MCF 10A (cell line): ENCODE measurements around the gene RIPOR2. TPM values are rescaled to one million over a fixed set of nuclear protein-coding genes. Genes with fewer than 3 reads are reported as not detected.

Experiments used
- BruUV-seq: library from RNA; stranded (reverse); fragments of 400-500 nt; replicated peaks from 2 replicates; lab custom pipeline; 2021; lab: Mats Ljungman, UMichigan
- CTCF ChIA-PET: fragments of 300-600 bp; sonication (Branson Sonifier 250); formaldehyde crosslinking; extraction: SDS; loops from one replicate; lab custom pipeline; 2021; ENCODE audit warnings: antibody characterized with exemption, inconsistent platforms; lab: Yijun Ruan, JAX
- POLR2A ChIA-PET: fragments of 300-600, 350-650 bp; sonication (Branson Sonifier 250); formaldehyde crosslinking; extraction: SDS; loops from one replicate; lab custom pipeline; 2020; ENCODE audit warnings: antibody characterized with exemption, inconsistent platforms; lab: Yijun Ruan, JAX
- DNase-seq: peaks from one replicate; pipeline ENCODE4 v3.0.0-alpha.2; 2018; ENCODE audit not compliant: unreplicated experiment
- H3K27ac Mint-ChIP-seq: one replicate; pipeline ENCODE4 v1.8.0; 2022; ENCODE audit warnings: mild to moderate bottlenecking, low read depth, mixed read lengths; ENCODE audit not compliant: unreplicated experiment
- H3K27me3 Mint-ChIP-seq: one replicate; pipeline ENCODE4 v1.8.0; 2022; ENCODE audit warnings: mixed read lengths; ENCODE audit not compliant: insufficient read depth, unreplicated experiment
- H3K36me3 Mint-ChIP-seq: one replicate; pipeline ENCODE4 v1.8.0; 2022; ENCODE audit warnings: mild to moderate bottlenecking, moderate library complexity, mixed read lengths; ENCODE audit not compliant: insufficient read depth, unreplicated experiment
- H3K4me1 Mint-ChIP-seq: one replicate; pipeline ENCODE4 v1.8.0; 2022; ENCODE audit warnings: mixed read lengths; ENCODE audit not compliant: insufficient read depth, unreplicated experiment
- H3K4me3 Mint-ChIP-seq: one replicate; pipeline ENCODE4 v1.8.0; 2022; ENCODE audit warnings: mild to moderate bottlenecking, moderate library complexity, mixed read lengths; ENCODE audit not compliant: unreplicated experiment
- H3K9me3 Mint-ChIP-seq: one replicate; pipeline ENCODE4 v1.8.0; 2022; ENCODE audit warnings: mixed read lengths; ENCODE audit not compliant: unreplicated experiment
- CTCF ChIP-seq: fragments of 200-600 bp; IDR thresholded peaks from one replicate; pipeline ENCODE4 v1.8.0; 2022; ENCODE audit warnings: antibody characterized with exemption, mild to moderate bottlenecking; ENCODE audit not compliant: unreplicated experiment
- intact Hi-C: fragments of 100-400 bp; cut with micrococcal nuclease; formaldehyde crosslinking; loops from 2 replicates; pipeline ENCODE4 v1.14.1; 2022
- total RNA-seq: library from RNA; stranded (reverse); gene quantifications from 2 replicates; pipeline ENCODE4 v1.2.3, GENCODE V29; 2022

RIPOR2 gene
- total RNA-seq, 1 experiment from 2014 or later = 4.9 TPM

DNA sequence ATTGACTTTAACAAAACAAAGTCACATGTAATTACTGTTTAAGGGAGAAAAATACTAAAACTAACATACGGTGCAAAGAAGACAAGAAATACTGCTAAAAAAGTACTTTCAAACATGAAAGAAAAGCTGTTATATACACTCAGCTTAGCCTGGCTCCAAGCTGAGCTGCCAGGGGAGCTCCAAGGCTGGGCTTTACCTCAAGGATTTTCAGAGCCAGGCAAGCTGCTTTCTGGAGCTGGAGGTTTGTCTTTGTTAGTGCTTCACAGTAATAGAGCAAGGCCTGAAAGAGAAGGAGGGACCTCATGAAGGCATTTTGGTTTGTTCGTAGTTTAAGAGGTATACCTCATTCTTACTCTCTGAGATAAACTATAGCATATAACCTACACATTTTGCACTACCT lies 117.4 kb downstream of the RIPOR2 start:
- BruUV-seq = no TSS peak
- peaks cover 5% of the 10 kb centered on the region for H3K4me1 Mint-ChIP-seq
- no peaks in the 10 kb centered on the region for H3K9me3 Mint-ChIP-seq
- H3K36me3 Mint-ChIP-seq = peaks cover 4% of the 10 kb centered on the region
- H3K4me3 Mint-ChIP-seq = no peak overlapping the region
- no peak for TF ChIP-seq CTCF
- intact Hi-C loops = no loop called here
- no peak overlapping the region for H3K27ac Mint-ChIP-seq
- ChIA-PET CTCF (no interaction called here), POLR2A (interaction anchor here (0.9 kb wide), 1 partner anchor 22 kb away, joined by 3 read pairs; no protein-coding TSS in a partner anchor)
- no peak for DNase-seq
- no peaks in the 10 kb centered on the region for H3K27me3 Mint-ChIP-seq

DNA sequence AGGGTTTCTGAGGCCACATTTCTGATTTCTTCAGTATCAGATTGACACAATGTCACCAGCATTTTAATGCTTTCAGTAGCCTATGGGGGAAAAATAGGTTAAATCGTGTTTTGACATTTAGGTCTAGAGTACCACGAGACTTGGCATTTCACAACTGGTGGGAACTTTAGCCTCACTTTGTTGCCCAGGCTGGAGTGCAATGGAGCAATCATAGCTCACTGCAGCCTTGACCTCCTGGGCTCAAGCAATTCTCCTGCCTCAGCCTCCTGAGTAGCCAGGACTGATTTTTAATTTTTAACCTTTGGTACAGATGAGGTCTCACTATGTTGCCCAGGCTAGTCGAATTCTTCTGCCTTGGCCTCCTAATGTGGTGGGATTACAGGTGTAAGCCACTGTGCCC lies 126.0 kb downstream of the RIPOR2 start:
- POLR2A ChIA-PET = interaction anchor here (0.8 kb wide), 1 partner anchor 13 kb away, joined by 3 read pairs; no protein-coding TSS in a partner anchor
- Mint-ChIP-seq H3K4me3 (no peak overlapping the region), H3K9me3 (no peaks in the 10 kb centered on the region), H3K27ac (no peak overlapping the region), H3K4me1 (no peaks in the 10 kb centered on the region), H3K36me3 (peaks cover 7% of the 10 kb centered on the region), H3K27me3 (no peaks in the 10 kb centered on the region)
- intact Hi-C loops = no loop called here
- DNase-seq = no peak
- no peak for TF ChIP-seq CTCF
- CTCF ChIA-PET = interaction anchor here (1.1 kb wide), 1 partner anchor 23 kb away, joined by 3 read pairs; no protein-coding TSS in a partner anchor
- no TSS peak for BruUV-seq

- TF ChIP-seq CTCF = no peak
- CTCF ChIA-PET = interaction anchor here (0.6 kb wide), 1 partner anchor 318 kb away, joined by 3 read pairs; no protein-coding TSS in a partner anchor
- BruUV-seq = no TSS peak
- Mint-ChIP-seq H3K27me3 (no peaks in the 10 kb centered on the region), H3K27ac (no peak overlapping the region), H3K9me3 (no peaks in the 10 kb centered on the region), H3K4me3 (no peak overlapping the region), H3K4me1 (no peaks in the 10 kb centered on the region), H3K36me3 (peaks cover 7% of the 10 kb centered on the region)
- intact Hi-C loops = no loop called here
- no peak for DNase-seq
- POLR2A ChIA-PET = interaction anchor here (0.6 to 1.9 kb wide), 3 partner anchors 16 to 23 kb away, joined by 3 to 5 read pairs (median 5); no protein-coding TSS in a partner anchor
Measured at GRCh38 chr6:24807584-24807983, 128.2 kb downstream of the RIPOR2 start.

DNA sequence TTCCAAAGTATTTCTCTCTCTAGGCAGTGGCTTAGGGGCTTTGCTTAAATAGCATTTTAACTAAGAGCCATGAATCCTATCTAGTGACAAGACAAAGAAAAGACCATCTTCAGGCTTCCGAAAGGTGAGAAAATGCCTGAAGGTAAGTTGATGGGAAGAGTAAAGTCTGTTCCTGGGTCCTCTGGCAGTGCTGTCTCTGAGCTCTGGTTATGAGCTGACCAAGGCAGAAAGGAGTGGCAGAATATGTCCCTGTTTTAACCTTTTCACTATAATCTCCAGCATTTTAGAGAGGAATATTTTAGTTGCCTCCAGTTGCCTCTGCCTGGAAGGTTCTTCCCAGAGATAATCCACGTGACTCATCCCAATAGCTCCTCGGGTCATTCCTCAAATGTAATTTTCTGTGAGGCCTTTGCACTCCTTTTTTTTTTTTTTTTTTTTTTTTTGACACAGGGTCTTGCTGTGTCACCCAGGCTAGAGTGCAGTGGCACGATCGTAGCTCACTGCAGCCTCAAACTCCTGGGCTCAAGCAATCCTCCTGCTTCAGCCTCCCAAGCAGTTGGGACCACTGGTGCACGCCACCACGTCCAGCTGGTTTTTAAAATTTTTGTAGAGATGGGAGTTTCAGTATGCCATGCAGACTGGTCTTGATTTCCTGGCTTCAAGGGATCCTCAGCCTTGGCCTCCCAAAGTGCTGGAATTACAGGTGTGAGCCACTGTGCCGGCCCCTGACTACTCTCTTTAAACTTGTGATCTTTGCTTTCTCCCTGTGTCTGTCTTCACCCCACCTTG lies 133.3 kb downstream of the RIPOR2 start:
- ChIA-PET CTCF (no interaction called here), POLR2A (no interaction called here)
- H3K27ac Mint-ChIP-seq = peak overlapping the region; percentile 18
- BruUV-seq = no TSS peak
- H3K9me3 Mint-ChIP-seq = no peaks in the 10 kb centered on the region
- no peak for DNase-seq
- H3K4me3 Mint-ChIP-seq = no peak overlapping the region
- peaks cover 8% of the 10 kb centered on the region for H3K4me1 Mint-ChIP-seq
- H3K27me3 Mint-ChIP-seq = no peaks in the 10 kb centered on the region
- TF ChIP-seq CTCF = no peak
- intact Hi-C loops = no loop called here
- peaks cover 1% of the 10 kb centered on the region for H3K36me3 Mint-ChIP-seq
